Measurements from ENCODE around the gene HABP4. TPM values are rescaled to one million over a fixed set of nuclear protein-coding genes. Genes with fewer than 3 reads are reported as not detected.

Gene HABP4
- total RNA-seq, 1 donor from 2014 or later: 15.4 TPM

DNA sequence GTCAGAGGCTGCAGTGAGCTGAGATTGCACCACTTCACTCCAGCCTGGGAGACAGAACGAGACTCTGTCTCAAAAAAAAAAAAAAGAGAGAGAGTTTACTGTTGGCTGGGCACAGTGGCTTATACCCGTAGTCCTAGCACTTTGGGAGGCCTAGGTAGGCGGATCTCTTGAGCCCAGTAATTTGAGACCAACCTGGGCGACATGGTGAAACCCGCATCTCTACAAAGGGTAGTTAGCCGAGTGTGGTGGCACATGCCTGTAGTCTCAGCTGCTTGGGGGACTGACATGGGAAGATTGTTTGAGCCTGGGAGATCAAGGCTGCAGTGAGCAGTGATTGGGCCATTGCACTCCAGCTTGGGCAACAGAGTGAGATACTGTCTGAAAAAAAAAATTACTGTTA, 12.6 kb downstream of the HABP4 start:
- TF ChIP-seq CTCF (IDR thresholded peaks at IDR 0.05; ENCODE audit: unreplicated experiment): no peak
- Mint-ChIP-seq H3K27ac (no peak overlapping the region), H3K4me3 (no peak overlapping the region), H3K9me3 (no peaks in the 10 kb centered on the region), H3K4me1 (peaks cover 6% of the 10 kb centered on the region), H3K36me3 (peaks cover 21% of the 10 kb centered on the region), H3K27me3 (ENCODE audit: low read depth) (no peaks in the 10 kb centered on the region)
- DNase-seq (ENCODE audit: low spot score in 2 of 2, unreplicated experiment in 2 of 2): no peak

DNA sequence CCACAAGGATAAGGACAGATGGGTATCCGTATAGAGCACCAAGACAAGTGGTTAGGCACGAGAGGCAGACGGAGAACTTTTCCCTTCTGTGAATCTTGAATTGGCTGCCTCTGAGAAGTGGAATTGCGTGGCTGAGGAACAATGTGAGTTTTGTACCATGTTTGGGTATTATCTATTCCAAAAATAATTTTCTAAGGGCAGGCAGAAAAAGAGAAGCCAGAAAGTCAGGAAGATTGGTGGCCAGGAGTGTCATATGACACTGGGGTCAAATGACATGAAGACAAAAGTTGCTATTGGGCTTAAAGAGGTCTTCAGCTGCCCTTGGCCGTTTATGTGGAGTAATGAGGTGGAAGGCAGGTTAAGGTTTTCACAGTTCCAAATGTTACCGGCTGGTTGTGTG, 14.5 kb downstream of the HABP4 start:
- Mint-ChIP-seq H3K4me3 (no peak overlapping the region), H3K27me3 (ENCODE audit: low read depth) (no peaks in the 10 kb centered on the region), H3K4me1 (peaks cover 6% of the 10 kb centered on the region), H3K27ac (no peak overlapping the region), H3K9me3 (no peaks in the 10 kb centered on the region), H3K36me3 (peaks cover 15% of the 10 kb centered on the region)
- no peak for DNase-seq (ENCODE audit: low spot score in 2 of 2, unreplicated experiment in 2 of 2)
- no peak for TF ChIP-seq CTCF (IDR thresholded peaks at IDR 0.05; ENCODE audit: unreplicated experiment)

GRCh38 chr9:96467784-96468183, 17.8 kb downstream of the HABP4 start:
- Mint-ChIP-seq H3K4me1 (no peaks in the 10 kb centered on the region), H3K27ac (no peak overlapping the region), H3K4me3 (no peak overlapping the region)

GRCh38 chr9:96476013-96476412, 26.0 kb downstream of the HABP4 start:
- H3K4me3 Mint-ChIP-seq: no peak overlapping the region
- no peak overlapping the region for H3K27ac Mint-ChIP-seq
- H3K27me3 Mint-ChIP-seq (ENCODE audit: low read depth): no peaks in the 10 kb centered on the region

More at GRCh38 chr9:96467784-96468183, 17.8 kb downstream of the HABP4 start:
- Mint-ChIP-seq H3K27me3 (ENCODE audit: low read depth) (no peaks in the 10 kb centered on the region), H3K36me3 (peaks cover 17% of the 10 kb centered on the region), H3K9me3 (no peaks in the 10 kb centered on the region)
- no peak for TF ChIP-seq CTCF (IDR thresholded peaks at IDR 0.05; ENCODE audit: unreplicated experiment)
- DNase-seq (ENCODE audit: low spot score in 2 of 2, unreplicated experiment in 2 of 2): no peak

GRCh38 chr9:96476591-96476990, 26.6 kb downstream of the HABP4 start:
- Mint-ChIP-seq H3K27ac (no peak overlapping the region), H3K27me3 (ENCODE audit: low read depth) (no peaks in the 10 kb centered on the region)
- no peak for DNase-seq (ENCODE audit: low spot score in 2 of 2, unreplicated experiment in 2 of 2)

More at GRCh38 chr9:96476013-96476412, 26.0 kb downstream of the HABP4 start:
- Mint-ChIP-seq H3K36me3 (peaks cover 10% of the 10 kb centered on the region), H3K4me1 (no peaks in the 10 kb centered on the region), H3K9me3 (no peaks in the 10 kb centered on the region)
- no peak for DNase-seq (ENCODE audit: low spot score in 2 of 2, unreplicated experiment in 2 of 2)
- TF ChIP-seq CTCF (IDR thresholded peaks at IDR 0.05; ENCODE audit: unreplicated experiment): no peak

More at GRCh38 chr9:96476591-96476990, 26.6 kb downstream of the HABP4 start:
- no peak overlapping the region for H3K4me3 Mint-ChIP-seq
- H3K4me1 Mint-ChIP-seq: no peaks in the 10 kb centered on the region
- no peaks in the 10 kb centered on the region for H3K9me3 Mint-ChIP-seq
- H3K36me3 Mint-ChIP-seq: peaks cover 6% of the 10 kb centered on the region
- TF ChIP-seq CTCF (IDR thresholded peaks at IDR 0.05; ENCODE audit: unreplicated experiment): no peak

Measured in mesothelial cell of epicardium (in vitro differentiated cells).